22Rv1 (cell line): ENCODE data around the gene RPL22L1.

Source experiments
- ZFX ChIP-seq: fragments of 450-650 bp; IDR thresholded peaks from 2 replicates; pipeline ENCODE4 v1.6.1; 2017; ENCODE audit warnings: antibody characterized with exemption, borderline replicate concordance
- TF ChIP-seq, protein P1 (sequence below): fragments of 450-650 bp; IDR thresholded peaks from 2 replicates; pipeline ENCODE4 v1.5.1; 2017; ENCODE audit warnings: mild to moderate bottlenecking

DNA sequence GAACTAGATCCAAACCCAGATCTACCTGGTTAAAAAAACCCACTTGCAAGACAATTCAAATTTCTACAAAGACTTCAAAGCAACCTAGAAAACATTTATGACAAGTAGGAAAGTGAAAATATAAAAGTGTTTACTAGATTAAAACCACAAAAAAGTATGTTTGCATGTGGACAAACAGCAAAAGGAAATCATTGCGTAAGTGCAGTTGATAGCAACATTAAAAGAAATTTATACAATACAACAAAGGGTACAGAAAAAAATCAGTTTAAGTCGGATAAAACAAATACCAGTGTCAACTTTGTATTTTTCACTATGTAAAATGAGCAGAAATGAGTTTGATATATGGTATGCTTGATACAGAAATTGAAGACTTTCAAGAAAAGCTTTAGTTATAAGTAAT is 35.9 kb upstream of the RPL22L1 start:
- TF ChIP-seq, protein P1, sequence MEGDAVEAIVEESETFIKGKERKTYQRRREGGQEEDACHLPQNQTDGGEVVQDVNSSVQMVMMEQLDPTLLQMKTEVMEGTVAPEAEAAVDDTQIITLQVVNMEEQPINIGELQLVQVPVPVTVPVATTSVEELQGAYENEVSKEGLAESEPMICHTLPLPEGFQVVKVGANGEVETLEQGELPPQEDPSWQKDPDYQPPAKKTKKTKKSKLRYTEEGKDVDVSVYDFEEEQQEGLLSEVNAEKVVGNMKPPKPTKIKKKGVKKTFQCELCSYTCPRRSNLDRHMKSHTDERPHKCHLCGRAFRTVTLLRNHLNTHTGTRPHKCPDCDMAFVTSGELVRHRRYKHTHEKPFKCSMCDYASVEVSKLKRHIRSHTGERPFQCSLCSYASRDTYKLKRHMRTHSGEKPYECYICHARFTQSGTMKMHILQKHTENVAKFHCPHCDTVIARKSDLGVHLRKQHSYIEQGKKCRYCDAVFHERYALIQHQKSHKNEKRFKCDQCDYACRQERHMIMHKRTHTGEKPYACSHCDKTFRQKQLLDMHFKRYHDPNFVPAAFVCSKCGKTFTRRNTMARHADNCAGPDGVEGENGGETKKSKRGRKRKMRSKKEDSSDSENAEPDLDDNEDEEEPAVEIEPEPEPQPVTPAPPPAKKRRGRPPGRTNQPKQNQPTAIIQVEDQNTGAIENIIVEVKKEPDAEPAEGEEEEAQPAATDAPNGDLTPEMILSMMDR: no peak
- no peak for TF ChIP-seq ZFX
